WTC11 (cell line): ENCODE results near the gene USP49.

Experiments used
- ATF1 ChIP-seq: sonication (generic); formaldehyde crosslinking; IDR thresholded peaks from 2 replicates; pipeline ENCODE4 v1.8.1; 2023; ENCODE audit warnings: mild to moderate bottlenecking, moderate library complexity, missing genetic modification reagents
- ETV6 ChIP-seq: sonication (generic); formaldehyde crosslinking; IDR thresholded peaks from 2 replicates; pipeline ENCODE4 v1.8.1; 2022; ENCODE audit warnings: mild to moderate bottlenecking, missing genetic modification reagents
- JUN ChIP-seq: sonication (generic); formaldehyde crosslinking; IDR thresholded peaks from 2 replicates; pipeline ENCODE4 v1.8.0; 2023; ENCODE audit warnings: mild to moderate bottlenecking, missing genetic modification reagents
- RELA ChIP-seq: sonication (generic); formaldehyde crosslinking; IDR thresholded peaks from 2 replicates; pipeline ENCODE4 v1.8.1; 2022; ENCODE audit warnings: missing genetic modification reagents, mild to moderate bottlenecking, borderline replicate concordance
- SMAD4 ChIP-seq: sonication (generic); formaldehyde crosslinking; IDR thresholded peaks from 2 replicates; pipeline ENCODE4 v1.8.0; 2022; ENCODE audit warnings: mild to moderate bottlenecking, missing genetic modification reagents
- SOX15 ChIP-seq: fragments of 250-450 bp; sonication (Bioruptor Pico); IDR thresholded peaks from 2 replicates; pipeline ENCODE4 v1.9.0; 2021; ENCODE audit warnings: mild to moderate bottlenecking
- SP1 ChIP-seq: sonication (generic); formaldehyde crosslinking; conservative IDR thresholded peaks from 2 replicates; pipeline ENCODE4 v1.8.1; 2022; ENCODE audit warnings: missing genetic modification reagents
- TCF7 ChIP-seq: sonication (generic); formaldehyde crosslinking; IDR thresholded peaks from 2 replicates; pipeline ENCODE4 v1.8.0; 2022; ENCODE audit warnings: mild to moderate bottlenecking, low read depth, missing genetic modification reagents, moderate library complexity
- ZNF416 ChIP-seq: fragments of 250-450 bp; sonication (Bioruptor Pico); IDR thresholded peaks from 2 replicates; pipeline ENCODE4 v1.9.0; 2021; ENCODE audit warnings: mild to moderate bottlenecking, inconsistent platforms
- TF ChIP-seq, protein P1 (sequence below): sonication (generic); formaldehyde crosslinking; conservative IDR thresholded peaks from 2 replicates; pipeline ENCODE4 v1.8.1; 2022; ENCODE audit warnings: mild to moderate bottlenecking, missing genetic modification reagents
- TF ChIP-seq, protein P2 (sequence below): fragments of 200-600 bp; IDR thresholded peaks from 2 replicates; pipeline ENCODE4 v1.8.0; 2022; ENCODE audit warnings: antibody characterized with exemption
- TF ChIP-seq, protein P3 (sequence below): fragments of 250-450 bp; sonication (Bioruptor Pico); conservative IDR thresholded peaks from 2 replicates; pipeline ENCODE4 v1.9.0; 2021; ENCODE audit warnings: mild to moderate bottlenecking
- TF ChIP-seq, protein P4 (sequence below): sonication (generic); formaldehyde crosslinking; IDR thresholded peaks from 2 replicates; pipeline ENCODE4 v1.8.1; 2022; ENCODE audit warnings: low read depth, missing genetic modification reagents, borderline replicate concordance
- TF ChIP-seq, protein P5 (sequence below): sonication (generic); formaldehyde crosslinking; IDR thresholded peaks from 2 replicates; pipeline ENCODE4 v1.8.1; 2023; ENCODE audit warnings: mild to moderate bottlenecking, missing genetic modification reagents, moderate library complexity

DNA sequence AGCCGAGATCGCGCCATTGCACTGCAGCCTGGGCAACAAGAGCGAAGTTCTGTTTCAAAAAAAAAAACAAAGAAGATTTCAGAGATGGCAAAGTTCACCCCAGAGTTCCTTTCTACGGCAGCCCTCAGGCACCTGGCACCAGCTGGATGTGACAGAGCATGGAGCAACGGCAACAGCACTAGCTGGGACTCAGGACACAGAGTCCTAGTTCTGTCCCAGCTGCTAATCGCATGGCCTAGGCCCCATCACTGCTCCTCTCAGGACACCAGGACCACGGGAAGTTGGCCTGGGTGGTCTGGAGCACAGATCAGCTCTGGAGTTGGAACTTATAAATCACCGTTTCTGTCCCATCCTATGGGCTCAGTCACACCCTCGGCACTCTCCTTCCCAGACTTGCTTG lies 149.1 kb downstream of the USP49 start:
- TF ChIP-seq RELA (CRISPR knock-in tag) (no peak), JUN (no peak), ETV6 (CRISPR knock-in tag) (no peak), SP1 (CRISPR knock-in tag) (no peak), TCF7 (CRISPR knock-in tag) (no peak), ATF1 (CRISPR knock-in tag) (no peak), ZNF416 (no peak), SMAD4 (no peak), SOX15 (CRISPR knock-in tag) (no peak)
- TF ChIP-seq, protein P1, sequence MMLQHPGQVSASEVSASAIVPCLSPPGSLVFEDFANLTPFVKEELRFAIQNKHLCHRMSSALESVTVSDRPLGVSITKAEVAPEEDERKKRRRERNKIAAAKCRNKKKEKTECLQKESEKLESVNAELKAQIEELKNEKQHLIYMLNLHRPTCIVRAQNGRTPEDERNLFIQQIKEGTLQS (CRISPR knock-in tag) = no peak
- TF ChIP-seq, protein P2, sequence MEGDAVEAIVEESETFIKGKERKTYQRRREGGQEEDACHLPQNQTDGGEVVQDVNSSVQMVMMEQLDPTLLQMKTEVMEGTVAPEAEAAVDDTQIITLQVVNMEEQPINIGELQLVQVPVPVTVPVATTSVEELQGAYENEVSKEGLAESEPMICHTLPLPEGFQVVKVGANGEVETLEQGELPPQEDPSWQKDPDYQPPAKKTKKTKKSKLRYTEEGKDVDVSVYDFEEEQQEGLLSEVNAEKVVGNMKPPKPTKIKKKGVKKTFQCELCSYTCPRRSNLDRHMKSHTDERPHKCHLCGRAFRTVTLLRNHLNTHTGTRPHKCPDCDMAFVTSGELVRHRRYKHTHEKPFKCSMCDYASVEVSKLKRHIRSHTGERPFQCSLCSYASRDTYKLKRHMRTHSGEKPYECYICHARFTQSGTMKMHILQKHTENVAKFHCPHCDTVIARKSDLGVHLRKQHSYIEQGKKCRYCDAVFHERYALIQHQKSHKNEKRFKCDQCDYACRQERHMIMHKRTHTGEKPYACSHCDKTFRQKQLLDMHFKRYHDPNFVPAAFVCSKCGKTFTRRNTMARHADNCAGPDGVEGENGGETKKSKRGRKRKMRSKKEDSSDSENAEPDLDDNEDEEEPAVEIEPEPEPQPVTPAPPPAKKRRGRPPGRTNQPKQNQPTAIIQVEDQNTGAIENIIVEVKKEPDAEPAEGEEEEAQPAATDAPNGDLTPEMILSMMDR = no peak
- TF ChIP-seq, protein P3, sequence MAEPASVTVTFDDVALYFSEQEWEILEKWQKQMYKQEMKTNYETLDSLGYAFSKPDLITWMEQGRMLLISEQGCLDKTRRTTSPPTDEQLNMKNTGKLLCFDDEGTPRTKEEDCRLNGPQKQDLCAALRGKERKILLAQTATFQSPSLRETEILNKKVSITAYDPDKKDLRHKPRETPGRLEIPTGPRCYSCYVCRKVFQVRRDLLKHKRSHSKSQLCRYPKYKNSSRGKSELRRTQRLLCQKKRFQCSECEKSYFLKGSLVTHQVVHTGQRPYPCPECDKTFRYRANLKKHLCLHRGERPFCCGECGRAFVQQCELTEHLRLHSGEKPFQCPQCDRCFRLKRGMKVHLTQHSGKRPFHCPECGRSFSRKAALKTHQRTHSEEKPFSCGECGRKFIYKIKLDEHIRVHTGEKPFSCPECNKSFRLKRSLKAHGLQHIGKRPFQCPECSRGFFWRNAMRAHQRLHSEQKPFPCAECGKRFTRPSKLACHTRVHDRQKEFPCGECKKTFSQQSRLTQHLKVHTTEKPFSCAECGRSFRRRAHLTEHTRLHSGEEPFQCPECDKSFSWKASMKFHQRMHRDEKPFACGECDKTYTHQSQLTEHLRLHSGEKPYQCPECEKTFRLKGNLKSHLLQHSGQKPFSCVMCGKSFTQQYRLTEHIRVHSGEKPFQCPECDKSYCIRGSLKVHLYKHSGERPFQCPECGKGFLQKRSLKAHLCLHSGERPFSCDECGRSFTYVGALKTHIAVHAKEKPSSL (CRISPR knock-in tag) = no peak
- TF ChIP-seq, protein P4, sequence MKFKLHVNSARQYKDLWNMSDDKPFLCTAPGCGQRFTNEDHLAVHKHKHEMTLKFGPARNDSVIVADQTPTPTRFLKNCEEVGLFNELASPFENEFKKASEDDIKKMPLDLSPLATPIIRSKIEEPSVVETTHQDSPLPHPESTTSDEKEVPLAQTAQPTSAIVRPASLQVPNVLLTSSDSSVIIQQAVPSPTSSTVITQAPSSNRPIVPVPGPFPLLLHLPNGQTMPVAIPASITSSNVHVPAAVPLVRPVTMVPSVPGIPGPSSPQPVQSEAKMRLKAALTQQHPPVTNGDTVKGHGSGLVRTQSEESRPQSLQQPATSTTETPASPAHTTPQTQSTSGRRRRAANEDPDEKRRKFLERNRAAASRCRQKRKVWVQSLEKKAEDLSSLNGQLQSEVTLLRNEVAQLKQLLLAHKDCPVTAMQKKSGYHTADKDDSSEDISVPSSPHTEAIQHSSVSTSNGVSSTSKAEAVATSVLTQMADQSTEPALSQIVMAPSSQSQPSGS (CRISPR knock-in tag) = no peak
- TF ChIP-seq, protein P5, sequence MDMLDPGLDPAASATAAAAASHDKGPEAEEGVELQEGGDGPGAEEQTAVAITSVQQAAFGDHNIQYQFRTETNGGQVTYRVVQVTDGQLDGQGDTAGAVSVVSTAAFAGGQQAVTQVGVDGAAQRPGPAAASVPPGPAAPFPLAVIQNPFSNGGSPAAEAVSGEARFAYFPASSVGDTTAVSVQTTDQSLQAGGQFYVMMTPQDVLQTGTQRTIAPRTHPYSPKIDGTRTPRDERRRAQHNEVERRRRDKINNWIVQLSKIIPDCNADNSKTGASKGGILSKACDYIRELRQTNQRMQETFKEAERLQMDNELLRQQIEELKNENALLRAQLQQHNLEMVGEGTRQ (CRISPR knock-in tag) = no peak
